GM19324 (cell line): Measurements from ENCODE around the gene RALGAPA2.

Experiments
- ATAC-seq: cut with Tn5 transposase; IDR thresholded peaks from one replicate; pipeline ENCODE4 v1.9.1; 2021; ENCODE audit warnings: mild to moderate bottlenecking, moderate library complexity; ENCODE audit not compliant: unreplicated experiment, low FRiP score

The RALGAPA2 gene

DNA sequence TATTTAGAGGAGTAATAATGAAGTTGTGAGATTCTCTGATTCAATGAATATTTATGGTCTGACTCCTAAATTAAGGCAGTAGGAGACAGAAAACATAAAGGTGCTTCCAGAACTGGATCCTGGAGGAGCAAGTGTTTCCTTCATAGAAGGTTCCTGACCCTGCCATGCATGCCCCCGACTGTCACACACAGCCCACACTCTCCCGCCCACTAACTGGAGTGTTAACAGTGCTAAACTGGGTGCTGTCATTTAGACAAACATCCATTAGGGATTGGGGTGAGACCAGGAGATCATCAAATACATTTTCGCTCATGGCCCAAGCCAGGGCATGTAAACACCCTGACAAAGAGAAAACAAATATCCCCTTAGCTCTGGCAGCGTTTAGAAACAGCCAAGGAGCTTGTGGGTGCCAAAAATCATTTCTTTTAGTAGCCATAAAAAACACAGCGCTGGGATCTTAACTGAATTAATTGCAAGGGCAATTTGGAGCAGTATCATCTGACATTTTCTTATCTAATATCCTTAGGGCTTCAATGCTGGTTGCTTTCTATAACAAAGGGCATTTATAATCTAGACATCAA lies 297.7 kb downstream of the RALGAPA2 start:
- no peak for ATAC-seq

DNA sequence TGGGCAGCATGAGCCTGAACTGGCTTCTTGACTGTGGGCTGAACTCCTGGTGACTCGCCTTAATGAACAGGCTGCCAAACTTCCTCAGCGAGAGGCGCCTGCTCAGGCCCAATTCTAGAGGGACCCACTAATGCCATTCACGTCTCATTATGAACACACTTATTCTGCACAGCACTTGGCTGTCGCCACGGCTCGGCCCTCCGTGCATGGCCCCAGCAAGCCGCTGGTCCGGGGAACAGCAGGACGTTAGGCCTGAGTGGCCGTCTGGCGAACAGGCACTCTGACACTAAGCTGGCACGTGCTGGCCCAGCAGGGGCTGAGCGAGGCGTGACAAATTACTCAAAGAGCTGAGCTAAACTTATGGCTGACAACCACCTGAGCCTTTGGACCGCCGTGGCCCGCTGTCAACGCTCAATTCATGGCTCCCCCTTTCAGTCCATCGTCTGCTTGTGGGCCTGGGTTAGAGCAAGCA lies 298.6 kb downstream of the RALGAPA2 start:
- no peak for ATAC-seq

DNA sequence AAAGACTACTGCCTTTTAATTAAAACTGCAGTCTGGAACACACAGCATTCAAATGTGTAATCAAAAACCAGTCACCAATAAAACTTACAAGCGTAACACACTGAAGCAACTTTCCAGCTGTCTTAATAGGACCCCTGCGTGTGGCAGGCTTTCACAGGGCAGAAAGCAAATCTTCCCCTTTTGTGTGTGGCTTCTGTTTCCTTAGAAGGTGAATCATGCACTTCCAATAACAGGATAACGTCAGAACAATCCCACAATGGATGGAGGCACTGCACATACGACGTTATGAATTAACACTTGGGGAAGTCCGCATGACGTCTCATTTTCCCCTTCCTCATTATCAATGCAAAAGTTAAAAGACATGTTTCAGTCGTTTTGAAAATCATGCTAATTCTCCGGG lies 299.7 kb downstream of the RALGAPA2 start:
- no peak for ATAC-seq

DNA sequence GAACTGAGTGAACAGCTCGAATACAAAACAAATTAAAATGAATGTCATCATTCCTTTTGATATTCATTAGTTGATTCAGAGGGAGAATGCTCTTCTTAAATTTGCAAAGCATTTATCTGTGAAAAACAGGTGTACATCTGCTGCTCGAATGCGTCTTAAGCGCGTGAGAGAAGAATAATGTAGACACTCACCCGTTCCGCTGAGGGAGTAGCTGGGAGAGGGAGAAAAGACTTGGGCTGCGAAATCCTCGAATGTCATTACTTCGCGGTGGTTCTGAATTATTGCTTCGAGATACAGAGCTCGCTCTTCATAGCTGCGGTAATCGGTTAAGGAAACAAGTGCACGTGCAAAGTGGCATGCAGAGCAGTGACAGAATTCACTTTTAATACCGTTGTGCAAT lies 300.6 kb downstream of the RALGAPA2 start:
- no peak for ATAC-seq

DNA sequence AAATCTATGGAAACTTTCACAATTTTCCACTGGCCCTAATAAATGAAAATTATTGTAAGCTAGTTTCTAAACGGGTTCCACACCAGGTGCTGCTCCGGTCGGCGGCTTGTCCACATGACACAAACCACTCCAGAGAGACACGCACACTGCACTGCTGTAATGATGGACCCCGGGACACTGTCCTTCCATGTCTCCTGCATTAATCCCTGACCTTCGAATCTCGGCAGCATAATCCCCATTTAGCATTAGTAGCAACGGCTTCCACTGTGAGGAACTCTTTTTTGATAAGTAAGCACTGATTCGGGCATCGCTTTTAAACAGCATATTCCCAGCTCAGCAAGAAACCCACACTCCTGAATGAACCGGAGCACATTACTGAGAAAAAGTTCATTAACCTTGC lies 301.0 kb downstream of the RALGAPA2 start:
- no peak for ATAC-seq

DNA sequence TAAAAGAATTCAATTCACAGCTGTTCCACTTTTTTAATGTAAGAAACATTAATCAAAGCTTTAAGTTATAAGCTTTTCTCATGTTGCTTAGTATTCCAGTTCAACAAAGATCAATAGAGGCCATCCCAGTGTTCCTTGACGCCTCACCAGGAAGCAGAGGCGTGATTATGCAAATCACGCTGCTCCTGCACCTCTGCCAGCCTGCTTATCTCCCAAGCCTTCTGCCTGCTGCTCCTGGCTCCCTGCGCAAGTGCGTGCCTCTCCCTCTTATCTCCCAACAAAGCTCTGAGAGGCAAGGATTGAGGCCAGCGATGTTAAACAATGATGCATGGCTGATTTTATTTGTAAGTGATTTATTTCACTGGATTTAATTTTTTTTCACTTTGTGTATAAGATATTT lies 301.8 kb downstream of the RALGAPA2 start:
- ATAC-seq = no peak

DNA sequence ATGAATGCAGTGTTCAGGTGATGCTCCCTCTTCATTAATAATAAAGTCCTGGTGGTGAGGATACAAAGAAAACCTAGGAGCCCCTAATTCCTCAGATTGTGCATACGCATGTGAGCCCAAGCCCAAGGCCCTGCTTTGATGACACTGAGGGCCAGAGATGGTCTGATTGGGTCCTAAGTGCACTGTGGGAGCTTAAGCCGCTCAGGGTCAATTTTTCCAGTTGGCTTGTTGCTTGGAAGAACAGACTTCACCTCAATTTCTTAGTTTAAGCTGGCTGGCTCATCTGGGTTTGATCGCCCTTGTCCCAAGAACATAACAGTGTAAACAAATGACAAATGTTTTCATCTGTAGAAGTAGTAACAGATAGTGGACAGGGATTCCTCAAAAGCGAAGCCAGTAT lies 303.1 kb downstream of the RALGAPA2 start:
- ATAC-seq = no peak

DNA sequence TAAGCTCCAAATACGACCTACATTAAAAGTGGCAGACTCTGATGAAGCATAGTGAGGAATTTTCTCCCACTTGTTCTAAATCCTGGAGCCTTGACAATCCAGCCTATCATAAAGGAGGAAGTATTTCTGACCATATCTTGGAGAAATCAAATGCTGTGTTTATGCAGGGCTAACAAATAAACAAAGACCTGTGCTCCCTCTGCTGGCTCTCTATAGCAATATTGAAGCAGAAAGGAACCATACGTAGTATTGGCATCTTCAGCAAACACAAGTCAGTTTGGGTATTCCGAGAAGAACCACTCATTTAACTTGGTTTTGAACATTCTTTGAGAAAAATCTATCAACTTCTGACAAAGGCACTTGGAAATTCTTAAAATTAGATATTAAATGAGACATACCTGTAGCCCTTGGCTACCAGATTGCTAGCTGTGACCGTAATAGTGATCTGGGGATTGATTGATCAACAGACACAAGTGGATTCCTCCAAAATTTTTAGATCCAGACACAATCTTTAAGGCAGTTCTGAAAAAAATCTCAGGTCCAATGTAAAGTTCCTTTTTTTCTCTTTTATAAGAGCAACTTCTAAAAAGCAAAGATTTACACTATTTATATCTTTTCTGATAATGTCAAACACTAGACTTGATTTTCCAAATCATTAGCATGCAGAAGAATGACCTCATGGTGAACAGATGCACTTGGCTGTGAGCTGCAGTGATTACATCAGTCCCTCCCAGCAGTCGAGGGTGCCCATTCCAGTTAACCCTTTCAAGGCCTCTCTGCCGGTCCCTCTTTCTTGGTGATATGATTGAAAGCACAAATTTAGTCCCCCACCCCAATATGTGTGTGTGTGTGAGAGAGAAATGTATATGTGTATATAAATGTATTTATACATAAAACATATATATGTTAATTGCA lies 304.3 kb downstream of the RALGAPA2 start:
- ATAC-seq = no peak

DNA sequence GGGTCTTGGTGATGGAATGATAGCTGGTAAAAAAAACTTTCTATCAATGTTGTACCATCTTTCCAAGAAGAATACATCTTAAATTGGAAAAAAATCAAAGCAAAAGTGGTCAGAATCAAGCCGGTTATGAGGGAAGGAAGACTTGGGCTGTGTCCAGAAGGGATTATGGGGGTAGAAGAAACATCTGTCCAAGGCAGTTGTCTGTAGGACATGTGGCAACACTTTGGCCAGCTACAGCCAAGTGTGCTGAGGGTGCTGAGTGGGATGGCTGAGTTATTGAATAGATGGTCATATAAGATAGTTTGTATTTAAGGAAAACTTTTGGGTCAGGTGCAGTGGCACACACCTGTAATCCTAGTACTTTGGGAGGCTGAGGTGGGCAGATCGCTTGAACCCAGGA lies 306.1 kb downstream of the RALGAPA2 start:
- no peak for ATAC-seq

DNA sequence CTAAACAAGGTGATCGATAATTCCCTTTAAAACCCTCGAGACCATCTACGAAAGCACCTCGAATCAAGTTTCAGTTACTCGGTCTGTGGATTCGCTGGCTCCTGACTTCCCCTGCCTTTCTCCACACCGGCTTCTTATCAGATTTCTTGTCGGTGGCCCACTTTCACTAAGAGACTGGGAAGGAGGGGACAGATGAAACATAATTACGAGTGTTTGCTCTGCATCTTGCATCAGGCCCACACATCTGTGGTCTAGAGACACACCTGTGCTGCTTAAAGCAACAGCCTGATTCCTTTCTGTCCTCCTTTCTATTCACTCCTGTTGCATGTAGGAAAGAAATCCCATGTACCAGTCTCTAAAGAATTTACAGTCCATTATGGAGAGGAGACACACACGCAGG lies 306.8 kb downstream of the RALGAPA2 start:
- no peak for ATAC-seq

DNA sequence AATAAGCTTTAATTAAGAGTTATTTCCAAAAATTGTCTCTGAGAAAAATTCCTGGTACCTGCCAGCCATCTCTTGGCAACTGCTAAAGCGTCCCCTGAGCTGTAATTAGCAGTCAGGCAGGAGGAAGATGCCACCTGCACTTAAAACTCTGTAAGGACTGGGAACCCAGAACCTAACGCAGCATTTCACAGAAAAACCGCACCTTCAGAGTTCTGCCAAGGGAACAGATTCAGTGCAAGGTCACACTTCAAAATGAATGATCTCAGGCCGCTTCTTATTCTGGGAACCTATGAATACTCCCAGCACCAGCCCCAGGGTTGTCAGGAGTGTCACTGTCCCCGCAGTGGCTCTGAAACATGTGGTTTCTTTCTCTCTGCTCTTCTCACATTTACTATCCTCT lies 307.8 kb downstream of the RALGAPA2 start:
- ATAC-seq = no peak

DNA sequence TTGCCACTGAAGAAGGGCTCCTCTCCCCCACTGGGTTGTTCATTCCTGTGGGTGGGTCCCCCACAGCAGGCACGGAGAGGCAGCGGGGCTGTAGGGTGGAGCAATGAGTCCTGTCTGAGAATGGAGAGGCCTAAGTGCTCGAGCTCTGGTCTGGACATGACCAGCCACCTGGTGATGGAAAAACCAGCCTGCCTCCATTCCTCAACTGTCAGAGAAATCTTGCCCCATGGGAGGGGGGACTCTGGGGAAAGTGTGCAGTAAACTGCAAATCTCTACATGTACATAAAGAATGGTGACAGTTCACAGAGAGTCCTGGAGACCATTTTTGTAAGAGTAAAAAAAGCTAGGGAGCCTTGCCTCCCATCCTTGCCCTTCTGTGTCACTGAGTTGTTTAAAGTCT lies 310.5 kb downstream of the RALGAPA2 start:
- no peak for ATAC-seq

DNA sequence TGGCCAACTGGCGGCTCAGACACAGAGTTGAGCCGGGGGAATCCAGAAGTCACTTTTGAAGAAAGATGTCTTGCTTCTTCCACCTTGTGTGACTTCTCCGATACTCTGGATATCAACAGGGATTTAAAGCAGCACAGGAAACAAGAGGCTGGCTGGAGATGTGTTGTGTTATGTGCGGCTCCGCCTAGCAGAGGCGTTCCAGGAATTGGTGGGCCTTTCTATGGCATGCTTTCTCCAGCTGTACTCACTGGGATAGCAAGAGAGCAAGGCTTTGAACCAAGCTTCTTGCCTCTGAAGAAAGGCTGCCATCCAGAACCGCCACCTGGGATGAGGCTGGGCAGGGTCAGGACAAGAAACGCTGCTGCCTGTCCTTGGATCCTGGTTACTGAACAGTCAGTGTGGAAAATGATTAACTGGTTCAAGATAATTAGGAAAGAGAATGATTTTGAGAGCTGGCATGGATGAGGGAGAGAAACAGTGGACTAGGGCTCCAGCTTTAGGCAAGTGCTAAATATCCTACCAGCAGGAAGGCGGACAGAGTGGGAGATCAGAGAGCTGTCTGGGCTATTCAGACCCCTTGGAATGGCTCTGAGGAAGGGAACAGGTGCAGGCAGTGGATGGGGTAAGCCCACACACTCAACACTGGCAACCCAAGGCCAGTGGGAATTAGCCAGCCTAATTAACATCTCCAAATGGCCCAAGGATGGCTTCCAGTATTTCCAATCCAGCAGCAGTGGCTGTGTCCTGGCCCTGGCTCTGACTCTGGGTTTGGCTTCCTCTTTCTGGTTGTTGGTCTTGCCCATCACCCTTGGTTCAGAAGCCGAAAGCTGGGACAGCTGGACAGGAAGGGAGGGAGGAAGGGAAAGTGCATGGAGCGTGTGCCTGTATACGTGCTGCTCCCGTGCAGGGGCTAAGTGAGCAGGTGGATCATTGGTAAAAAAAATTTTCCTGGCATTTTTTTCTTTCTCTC lies 312.6 kb downstream of the RALGAPA2 start:
- no peak for ATAC-seq

DNA sequence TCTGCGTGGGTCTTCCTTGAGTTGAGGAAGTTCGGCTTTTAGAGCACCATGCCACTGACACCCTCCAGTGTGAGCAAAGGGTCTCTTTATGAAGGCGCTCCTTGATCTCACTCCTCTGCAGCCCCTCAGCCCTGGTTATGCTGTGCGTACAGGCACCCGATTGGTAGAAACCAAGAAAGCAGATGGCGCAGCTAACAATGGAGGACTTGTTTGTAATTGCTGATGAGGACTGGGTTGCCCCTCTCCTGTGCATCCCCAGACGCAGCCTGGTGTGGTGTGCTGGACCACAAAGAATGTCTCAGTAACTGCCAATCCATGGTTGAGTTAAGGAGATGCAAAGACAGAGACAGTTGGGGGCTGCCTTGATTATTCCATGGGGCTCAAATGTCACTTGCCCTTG lies 314.3 kb downstream of the RALGAPA2 start:
- ATAC-seq = no peak

DNA sequence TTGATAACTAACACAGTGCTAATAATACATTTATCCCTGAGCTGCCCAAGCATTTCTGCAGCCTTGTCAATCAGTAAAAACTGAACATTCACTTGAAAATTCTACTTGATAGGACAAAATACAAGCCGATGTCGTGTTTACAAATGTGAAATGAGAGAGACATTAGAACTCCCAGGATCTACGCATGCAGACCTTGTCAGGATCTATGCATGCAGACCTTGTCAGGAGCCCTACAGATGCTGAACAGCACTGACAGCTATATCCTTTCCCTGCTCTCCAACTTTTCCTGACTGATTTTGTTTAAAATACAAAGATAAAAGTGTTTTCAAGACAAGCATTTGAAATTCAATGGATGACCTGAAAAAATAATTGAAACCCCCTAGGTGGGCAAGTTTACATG lies 315.6 kb downstream of the RALGAPA2 start:
- ATAC-seq = no peak

DNA sequence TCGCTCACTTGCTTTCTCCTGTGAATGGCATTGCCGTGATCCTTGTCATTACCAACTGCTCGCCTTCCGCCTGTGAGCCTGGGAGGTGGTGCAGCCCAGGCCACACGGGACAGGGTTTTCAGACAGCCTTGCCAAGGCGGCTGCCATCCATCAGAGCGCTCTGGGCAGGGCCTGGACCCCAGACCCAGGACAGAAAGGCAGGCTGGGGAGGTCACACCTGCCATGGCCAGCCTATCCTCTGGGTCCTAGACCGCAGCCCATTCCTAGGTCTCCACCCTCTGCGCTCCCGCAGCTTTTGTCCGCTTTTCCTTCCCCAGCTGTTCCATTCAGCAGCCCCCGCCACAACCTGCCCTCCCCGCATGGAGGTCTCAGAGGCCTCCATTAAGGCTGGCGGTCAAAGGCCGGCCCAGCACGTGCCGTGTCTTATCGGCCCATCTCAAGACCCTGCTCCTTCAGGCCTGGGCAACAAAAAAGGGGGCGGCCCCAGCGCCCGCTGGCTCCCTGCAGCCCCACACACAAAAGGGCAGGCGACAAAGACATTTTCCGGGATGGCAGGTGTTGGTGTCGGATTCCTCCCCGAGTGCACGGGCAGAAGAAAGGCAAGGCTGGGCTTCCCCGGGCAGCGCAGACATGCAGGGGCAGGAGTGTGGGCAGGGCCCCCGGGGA lies 316.4 kb downstream of the RALGAPA2 start:
- no peak for ATAC-seq

DNA sequence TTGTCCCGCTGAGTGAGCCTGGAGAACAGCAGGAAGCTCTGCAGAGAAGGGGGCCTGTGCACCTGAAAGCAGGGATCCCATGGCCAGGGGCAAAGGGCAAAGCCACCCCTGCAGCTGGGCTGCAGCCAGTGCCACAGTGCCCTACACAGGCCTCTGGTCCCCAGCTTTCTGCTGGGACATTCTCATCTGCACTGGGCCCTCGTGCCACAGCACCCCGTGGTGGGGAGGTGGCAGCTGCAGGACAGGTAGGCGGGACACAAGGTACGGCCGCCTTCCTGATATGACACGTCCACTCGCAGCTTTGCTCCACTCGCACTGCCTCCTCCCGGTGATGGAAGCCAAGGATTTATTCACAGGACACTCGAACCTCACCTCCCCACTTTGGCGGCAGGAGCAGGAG lies 317.4 kb downstream of the RALGAPA2 start:
- ATAC-seq = no peak

DNA sequence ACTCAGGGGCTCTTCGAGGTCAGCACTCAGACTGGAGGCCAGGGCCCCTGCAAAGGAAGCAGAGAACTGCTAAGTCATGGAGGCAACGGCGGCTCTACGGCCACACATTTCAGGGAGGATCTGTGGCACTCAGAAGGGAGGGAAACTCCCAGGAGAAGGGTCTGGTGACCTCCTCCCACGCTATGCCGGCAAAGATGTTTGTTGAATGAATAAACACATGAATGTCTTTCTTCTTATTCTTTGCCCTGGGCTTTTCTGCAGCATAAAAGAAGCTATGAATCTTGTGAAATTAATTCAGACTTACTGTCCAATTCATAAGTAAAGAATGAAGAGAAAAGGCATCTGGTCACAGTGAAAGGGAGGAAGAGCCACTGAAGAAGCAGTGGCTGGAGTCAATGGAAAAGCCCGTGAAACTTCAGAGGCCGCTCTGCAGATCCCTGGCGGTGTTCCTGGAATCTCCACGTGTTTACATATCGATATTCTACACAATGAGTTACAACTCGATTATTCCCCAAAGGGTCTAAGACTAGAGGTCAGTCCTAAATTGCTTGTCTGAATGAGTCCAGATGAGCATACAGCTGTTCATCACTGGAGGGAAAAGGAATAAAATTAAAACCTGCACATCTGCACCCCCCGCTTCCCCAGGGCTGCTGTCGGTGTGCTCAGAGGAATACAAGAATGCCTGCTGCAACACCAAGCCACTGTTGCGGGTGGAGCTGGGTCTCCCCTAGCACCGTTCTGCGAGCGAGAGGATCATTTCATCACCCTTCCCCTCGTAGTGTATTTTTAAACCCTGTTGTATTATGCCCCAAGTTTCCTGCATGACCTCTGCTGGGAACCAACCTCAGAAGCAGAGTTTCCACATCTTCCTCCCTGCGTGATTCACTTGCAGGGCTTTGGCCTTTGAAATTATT lies 319.0 kb downstream of the RALGAPA2 start:
- no peak for ATAC-seq

DNA sequence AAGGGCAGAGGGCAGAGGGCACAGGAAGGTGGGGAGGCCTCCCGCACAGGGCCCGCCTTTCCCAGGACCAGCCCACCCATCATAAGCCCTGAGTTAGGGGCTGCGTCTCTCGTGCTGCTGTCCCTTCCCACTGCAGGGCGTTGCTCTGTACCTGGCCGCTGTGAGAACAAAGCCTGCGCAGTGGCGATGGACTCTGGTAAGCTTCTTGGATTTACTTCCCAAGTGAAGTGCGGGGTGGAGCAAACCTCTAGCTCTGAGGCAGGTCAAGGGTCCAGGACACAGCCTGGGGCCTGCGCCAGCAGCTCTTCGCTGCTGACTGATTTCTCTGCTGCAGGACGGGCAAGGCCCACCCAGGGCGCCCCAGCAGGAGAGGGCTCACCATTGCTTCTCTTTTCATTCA lies 320.7 kb downstream of the RALGAPA2 start:
- no peak for ATAC-seq
